ENCODE results near the gene RNF144A. TPM values are rescaled to one million over a fixed set of nuclear protein-coding genes. Genes with fewer than 3 reads are reported as not detected.

The RNF144A gene
- total and polyA plus RNA-seq, 3 donors from 2014 or later: 8.9 to 12.9 (median 12.6) TPM

DNA sequence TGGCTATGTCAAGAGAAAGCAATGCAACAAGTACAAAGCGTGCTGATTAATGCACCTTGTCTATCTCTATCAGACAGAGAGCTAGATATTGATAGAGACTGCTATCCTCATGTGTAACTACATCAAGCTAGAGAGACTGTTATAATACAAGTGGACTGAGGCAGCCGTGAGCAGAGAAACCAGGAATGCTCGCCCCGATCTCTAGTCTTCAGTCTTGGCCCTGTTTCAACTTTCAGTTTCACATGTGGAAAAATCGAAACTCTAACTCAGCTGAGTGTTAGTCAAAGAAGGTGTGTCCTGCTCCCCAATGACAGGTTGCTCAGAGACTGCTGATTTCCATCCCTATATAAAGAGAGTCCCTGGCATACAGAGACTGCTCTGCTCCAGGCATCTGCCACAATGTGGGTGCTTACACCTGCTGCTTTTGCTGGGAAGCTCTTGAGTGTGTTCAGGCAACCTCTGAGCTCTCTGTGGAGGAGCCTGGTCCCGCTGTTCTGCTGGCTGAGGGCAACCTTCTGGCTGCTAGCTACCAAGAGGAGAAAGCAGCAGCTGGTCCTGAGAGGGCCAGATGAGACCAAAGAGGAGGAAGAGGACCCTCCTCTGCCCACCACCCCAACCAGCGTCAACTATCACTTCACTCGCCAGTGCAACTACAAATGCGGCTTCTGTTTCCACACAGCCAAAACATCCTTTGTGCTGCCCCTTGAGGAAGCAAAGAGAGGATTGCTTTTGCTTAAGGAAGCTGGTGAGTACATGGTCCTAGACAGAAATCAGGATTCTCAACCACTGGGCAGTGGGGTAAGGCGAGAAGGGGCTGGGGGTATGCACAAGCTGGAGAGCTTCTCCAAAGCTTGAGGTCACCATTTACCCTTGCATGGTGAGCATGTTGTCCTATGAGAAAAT lies 39.6 kb upstream of the RNF144A start, which contains the start of gene RSAD2:
Gene RSAD2 (plus strand): TSS at position 376 of the 903 bp plus-strand sequence. CDS start 24 bp downstream, at position 400.
- 44 to 56% methylated on average over 9 to 10 of the region's 10 CpGs for WGBS, 2 donors
- TF ChIP-seq CTCF (IDR thresholded peaks at IDR 0.05) (no peak), POLR2A (IDR thresholded peaks at IDR 0.05) (no peak)
- H3K4me3 ChIP-seq: peak within 1 kb of the TSS; percentile 43 to 52
- DNase-seq: no peak
- intact Hi-C loops (cut with DNase I; ENCODE audit: low total_unique reads): no loop called here
- H3K27me3 ChIP-seq: no peaks in the 10 kb centered on the region
- no peaks in the 10 kb centered on the region for H3K36me3 ChIP-seq (ENCODE audit: low read depth, missing control alignments)
- no peaks in the 10 kb centered on the region for H3K9me3 ChIP-seq
- peak within 1 kb of the TSS in 1 of 2 donors; percentile 59 for H3K27ac ChIP-seq
- H3K4me1 ChIP-seq: no peaks in the 10 kb centered on the region

DNA sequence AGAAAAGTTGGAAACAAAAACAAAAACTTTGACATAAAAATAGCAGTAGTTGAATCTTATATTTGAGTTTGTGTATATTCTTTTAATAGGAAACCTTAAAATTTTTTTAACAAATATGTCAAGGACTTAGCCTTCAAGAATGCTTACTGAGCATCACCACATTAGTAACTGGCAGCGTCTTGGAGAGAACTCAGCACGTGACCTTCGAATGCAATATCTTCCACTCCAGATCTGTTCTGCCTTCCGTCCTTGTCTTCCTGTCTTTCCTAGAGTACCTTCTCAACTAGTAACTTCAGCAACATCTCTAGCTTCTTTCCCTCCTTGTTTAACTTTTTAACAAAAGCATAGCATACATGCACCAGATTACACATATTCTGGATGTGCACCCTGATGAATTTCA lies 38.7 kb upstream of the RNF144A start:
- Histone ChIP-seq H3K4me3 (no peak overlapping the region), H3K36me3 (ENCODE audit: low read depth, missing control alignments) (no peaks in the 10 kb centered on the region), H3K27me3 (no peaks in the 10 kb centered on the region), H3K27ac (no peak overlapping the region), H3K9me3 (no peaks in the 10 kb centered on the region), H3K4me1 (no peaks in the 10 kb centered on the region)
- intact Hi-C loops (cut with DNase I; ENCODE audit: low total_unique reads): no loop called here
- no peak for DNase-seq
- TF ChIP-seq POLR2A (IDR thresholded peaks at IDR 0.05): no peak
- no peak for TF ChIP-seq CTCF (IDR thresholded peaks at IDR 0.05)
- WGBS, 2 donors: 33 to 45% methylated on average over 4 of the region's 4 CpGs

GRCh38 chr2:6879011-6879410 lies 38.2 kb upstream of the RNF144A start:
- Histone ChIP-seq H3K4me1 (no peaks in the 10 kb centered on the region), H3K27ac (no peak overlapping the region), H3K36me3 (ENCODE audit: low read depth, missing control alignments) (no peaks in the 10 kb centered on the region), H3K9me3 (no peaks in the 10 kb centered on the region), H3K27me3 (no peaks in the 10 kb centered on the region), H3K4me3 (no peak overlapping the region)
- no peak for DNase-seq
- WGBS, 2 donors: 87 to 91% methylated on average over 2 of the region's 2 CpGs
- TF ChIP-seq POLR2A (IDR thresholded peaks at IDR 0.05) (no peak), CTCF (IDR thresholded peaks at IDR 0.05) (no peak)
- intact Hi-C loops (cut with DNase I; ENCODE audit: low total_unique reads): no loop called here

DNA sequence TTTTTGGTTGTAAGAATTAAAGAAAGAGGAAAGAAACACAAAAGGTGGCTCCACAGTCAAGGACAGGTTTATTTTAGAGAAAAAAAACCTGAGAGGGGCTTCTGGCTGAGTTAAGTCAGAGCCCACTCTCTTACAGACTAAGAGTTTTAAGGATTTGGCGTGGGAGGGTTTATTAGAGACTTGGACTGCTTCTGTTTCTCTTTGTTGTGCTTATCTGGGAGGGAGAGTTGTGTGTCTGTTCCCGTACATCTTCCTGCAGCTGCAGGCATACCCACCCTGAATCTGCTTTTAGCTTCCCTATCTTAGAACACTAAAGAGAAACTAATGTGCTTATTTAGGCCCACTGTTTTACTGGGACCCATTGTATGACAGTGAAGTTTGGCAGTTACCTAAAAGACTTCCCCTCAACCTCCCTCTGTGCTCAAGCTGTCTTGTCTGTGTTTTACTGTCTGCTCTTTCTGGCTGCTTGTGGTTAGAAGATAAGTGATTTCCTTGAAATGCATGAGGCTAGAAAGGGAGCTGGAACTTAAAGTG lies 36.9 kb upstream of the RNF144A start:
- Histone ChIP-seq H3K4me3 (no peak overlapping the region), H3K4me1 (no peaks in the 10 kb centered on the region), H3K27me3 (no peaks in the 10 kb centered on the region), H3K27ac (no peak overlapping the region), H3K9me3 (no peaks in the 10 kb centered on the region), H3K36me3 (ENCODE audit: low read depth, missing control alignments) (no peaks in the 10 kb centered on the region)
- no peak for TF ChIP-seq POLR2A (IDR thresholded peaks at IDR 0.05)
- TF ChIP-seq CTCF (IDR thresholded peaks at IDR 0.05): no peak
- WGBS, 2 donors: 58 to 81% methylated on average over 2 of the region's 2 CpGs
- intact Hi-C loops (cut with DNase I; ENCODE audit: low total_unique reads): no loop called here
- DNase-seq: no peak

Data from testis (tissue), 3 donors.